DND-41 (cell line): ENCODE data around the gene SH2D7.

ENCODE experiments used
- CTCF ChIP-seq: IDR thresholded peaks from 2 replicates; pipeline ENCODE4 v1.5.1; 2012; ENCODE audit warnings: borderline replicate concordance, low read length, moderate library complexity, mild to moderate bottlenecking; ENCODE audit not compliant: poor library complexity, severe bottlenecking; ENCODE audit errors: extremely low read depth
- EZH2 ChIP-seq: IDR thresholded peaks from 3 replicates; pipeline ENCODE4 v1.6.1; 2012; ENCODE audit warnings: borderline replicate concordance, low read depth, mild to moderate bottlenecking, moderate library complexity, low read length, inconsistent platforms; ENCODE audit not compliant: severe bottlenecking

GRCh38 chr15:78101423-78102105 lies 9.2 kb downstream of the SH2D7 start:
- no peak for TF ChIP-seq CTCF
- TF ChIP-seq EZH2, result no peak
